GM13976 (cell line): ENCODE results near the gene CRAMP1.

ENCODE experiments used
- DNase-seq: peaks from one replicate; pipeline ENCODE4 v3.0.0; 2012; ENCODE audit warnings: low spot score
- in situ Hi-C: fragments of 300-500 bp; cut with MboI; formaldehyde crosslinking; loops from one replicate; pipeline ENCODE4 v1.12.0; 2022; ENCODE audit warnings: low sequenced_read_pairs, mixed read lengths, inconsistent platforms; ENCODE audit not compliant: unreplicated experiment
- TF ChIP-seq, protein P1 (sequence below): IDR thresholded peaks from 2 replicates; pipeline ENCODE4 v1.5.1; 2012; ENCODE audit warnings: borderline replicate concordance, mild to moderate bottlenecking; ENCODE audit not compliant: insufficient read depth; ENCODE audit errors: extremely low read depth, missing control alignments, control extremely low read depth

Gene CRAMP1

DNA sequence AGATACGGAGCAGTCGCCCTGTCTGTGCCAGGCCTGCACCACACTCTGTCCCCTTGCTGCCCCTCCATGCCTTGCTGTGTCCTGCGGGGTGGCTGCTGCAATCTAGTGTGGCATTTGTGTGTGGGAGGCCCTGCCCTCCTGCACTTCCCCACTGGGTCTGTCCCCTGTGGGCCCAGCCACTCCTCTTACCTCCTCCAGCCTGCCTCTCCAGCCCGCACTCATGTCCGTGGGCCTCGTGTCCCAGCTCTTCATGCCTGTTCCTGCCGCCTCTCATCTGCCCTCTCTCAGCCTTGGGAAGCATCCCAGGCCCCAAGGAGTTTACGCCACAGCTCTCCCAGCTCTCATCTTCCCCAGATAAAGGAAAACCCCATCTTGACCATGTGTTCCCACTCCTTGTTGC, 26.6 kb downstream of the CRAMP1 start:
- TF ChIP-seq, protein P1, sequence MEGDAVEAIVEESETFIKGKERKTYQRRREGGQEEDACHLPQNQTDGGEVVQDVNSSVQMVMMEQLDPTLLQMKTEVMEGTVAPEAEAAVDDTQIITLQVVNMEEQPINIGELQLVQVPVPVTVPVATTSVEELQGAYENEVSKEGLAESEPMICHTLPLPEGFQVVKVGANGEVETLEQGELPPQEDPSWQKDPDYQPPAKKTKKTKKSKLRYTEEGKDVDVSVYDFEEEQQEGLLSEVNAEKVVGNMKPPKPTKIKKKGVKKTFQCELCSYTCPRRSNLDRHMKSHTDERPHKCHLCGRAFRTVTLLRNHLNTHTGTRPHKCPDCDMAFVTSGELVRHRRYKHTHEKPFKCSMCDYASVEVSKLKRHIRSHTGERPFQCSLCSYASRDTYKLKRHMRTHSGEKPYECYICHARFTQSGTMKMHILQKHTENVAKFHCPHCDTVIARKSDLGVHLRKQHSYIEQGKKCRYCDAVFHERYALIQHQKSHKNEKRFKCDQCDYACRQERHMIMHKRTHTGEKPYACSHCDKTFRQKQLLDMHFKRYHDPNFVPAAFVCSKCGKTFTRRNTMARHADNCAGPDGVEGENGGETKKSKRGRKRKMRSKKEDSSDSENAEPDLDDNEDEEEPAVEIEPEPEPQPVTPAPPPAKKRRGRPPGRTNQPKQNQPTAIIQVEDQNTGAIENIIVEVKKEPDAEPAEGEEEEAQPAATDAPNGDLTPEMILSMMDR = no peak
- no peak for DNase-seq
- in situ Hi-C loops = no loop called here

DNA sequence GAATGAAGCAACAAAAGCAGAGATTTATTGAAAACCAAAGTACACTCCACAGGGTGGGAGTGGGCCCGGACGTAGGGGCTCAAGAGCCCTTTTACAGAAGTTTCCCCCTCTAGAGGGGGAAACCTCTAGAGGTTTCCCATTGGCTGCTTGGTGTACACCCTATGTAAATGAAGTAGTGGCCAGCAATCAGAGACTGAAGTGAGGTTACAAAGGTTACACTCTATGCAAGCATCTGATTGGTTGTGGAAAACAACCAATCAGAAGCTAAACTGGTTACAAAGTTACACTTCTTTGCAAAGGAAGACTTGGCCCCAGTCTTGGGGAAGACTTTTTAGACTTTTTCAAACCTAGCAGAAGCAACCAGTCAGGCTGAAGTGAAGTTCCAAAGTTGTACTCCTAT, 27.1 kb downstream of the CRAMP1 start:
- no peak for DNase-seq
- TF ChIP-seq, protein P1 = no peak
- in situ Hi-C loops = no loop called here

DNA sequence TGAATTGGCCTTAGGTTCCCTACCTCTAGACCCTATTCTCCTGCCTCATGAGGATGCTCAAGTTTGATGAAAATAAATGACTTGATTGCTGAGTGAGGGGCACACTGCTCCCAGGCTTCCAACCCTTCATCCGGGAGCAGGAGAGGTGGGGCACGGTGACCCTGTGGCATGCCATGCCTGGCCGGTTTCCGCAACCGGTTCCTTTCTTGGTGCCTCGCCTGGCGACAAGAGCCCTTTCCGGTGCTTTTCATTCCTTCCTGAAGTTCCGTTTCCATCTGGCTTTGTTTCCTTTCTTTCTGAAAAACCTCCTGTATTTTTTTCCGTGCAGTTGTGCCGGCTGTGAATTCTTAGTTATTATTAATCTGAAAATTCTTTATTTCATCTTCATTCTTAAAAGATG, 27.7 kb downstream of the CRAMP1 start:
- in situ Hi-C loops = no loop called here

DNA sequence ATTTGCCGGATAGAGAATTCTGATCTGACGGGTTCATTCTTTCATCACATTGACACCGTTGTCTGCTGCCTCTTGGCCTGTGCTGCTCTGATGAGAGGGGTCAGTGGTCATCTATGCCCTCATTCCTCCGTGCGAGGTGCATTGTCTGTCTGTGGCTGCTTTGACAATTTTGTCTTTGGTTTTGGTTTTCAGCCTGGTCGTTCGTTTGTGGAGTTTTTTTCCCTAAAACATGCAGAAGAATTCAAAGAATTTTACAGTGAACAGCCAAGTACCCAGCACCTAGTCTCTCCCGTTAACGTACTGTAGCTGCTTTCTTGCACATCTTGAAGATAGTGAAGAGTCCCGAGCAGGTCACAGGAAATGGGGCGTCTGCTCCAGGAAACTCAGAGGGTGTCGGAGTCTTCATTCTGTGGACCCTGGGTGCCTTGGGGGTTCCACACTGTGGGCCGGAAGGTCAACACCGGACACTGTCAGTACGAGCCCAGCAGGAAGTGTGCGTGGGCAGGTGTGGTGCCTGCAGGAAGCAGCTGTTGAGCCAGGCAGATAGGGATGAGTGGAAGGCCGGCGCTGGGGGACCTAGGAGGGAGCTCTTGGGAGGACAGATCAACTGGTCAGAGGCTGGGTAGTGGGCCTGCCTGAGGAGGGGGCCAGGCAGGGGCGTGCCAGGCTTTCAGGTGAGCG, 28.2 kb downstream of the CRAMP1 start:
- TF ChIP-seq, protein P1 = no peak
- in situ Hi-C loops = no loop called here
- no peak for DNase-seq

More for the DNA sequence above, 27.7 kb downstream of the CRAMP1 start:
- TF ChIP-seq, protein P1 = no peak
- DNase-seq = no peak

DNA sequence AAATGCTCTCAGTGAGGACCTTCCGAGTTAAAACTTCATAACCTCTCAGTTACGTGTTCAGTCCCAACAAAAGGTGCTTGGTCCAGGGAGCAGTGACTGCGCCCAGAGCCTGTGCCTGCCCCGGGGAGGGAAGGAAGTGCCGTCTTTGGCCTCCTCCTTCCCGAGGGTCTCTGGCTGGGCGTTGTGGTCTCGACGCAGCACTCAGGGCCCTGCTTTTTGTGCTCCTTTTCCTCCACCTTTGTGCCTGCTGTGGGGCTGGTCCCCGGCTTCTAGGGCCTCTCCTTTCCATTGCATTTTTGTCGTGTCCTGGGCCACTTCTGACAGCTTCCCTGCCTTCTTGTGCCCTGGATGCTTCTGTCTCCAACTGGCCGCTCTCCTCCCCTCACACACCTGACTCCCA, 29.1 kb downstream of the CRAMP1 start:
- DNase-seq = no peak
- TF ChIP-seq, protein P1 = no peak
- in situ Hi-C loops = no loop called here

DNA sequence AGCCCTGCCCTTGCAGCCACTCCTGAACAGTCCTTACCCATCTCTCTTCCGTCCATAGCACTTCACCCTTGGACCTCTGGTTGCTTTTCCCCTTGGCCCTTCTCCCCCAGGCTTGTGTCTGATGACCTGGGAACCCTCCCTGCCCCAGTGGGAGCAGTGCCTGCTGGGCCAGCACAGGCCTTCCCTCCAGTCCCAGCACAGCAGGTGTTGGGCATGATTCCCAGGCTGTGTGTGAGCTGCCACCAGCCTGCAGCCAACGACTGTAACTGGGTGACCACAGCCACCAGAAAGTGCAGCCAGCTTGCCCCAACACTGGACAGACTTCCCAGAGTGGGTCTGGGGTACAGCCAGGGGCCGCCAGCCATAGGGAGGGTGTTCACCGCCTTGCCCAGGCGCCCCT, 30.0 kb downstream of the CRAMP1 start:
- in situ Hi-C loops = no loop called here
- TF ChIP-seq, protein P1 = no peak
- DNase-seq = no peak
